Mesodermal cell (in vitro differentiated cells): Measurements from ENCODE around the gene CGNL1.

Source experiments
- H3K27ac ChIP-seq: 2 replicates; pipeline ENCODE4 v1.7.0; 2013; ENCODE audit warnings: mild to moderate bottlenecking, low read depth, low read length, moderate library complexity; ENCODE audit not compliant: severe bottlenecking
- H3K36me3 ChIP-seq: 2 replicates; pipeline ENCODE4 v1.7.1; 2013; ENCODE audit warnings: mild to moderate bottlenecking, low read length, moderate library complexity; ENCODE audit not compliant: control insufficient read depth, insufficient read depth
- H3K4me1 ChIP-seq: one replicate; pipeline ENCODE4 v1.7.1; 2013; ENCODE audit warnings: mild to moderate bottlenecking, low read length; ENCODE audit not compliant: insufficient read depth, control insufficient read depth, poor library complexity, severe bottlenecking
- H3K4me3 ChIP-seq: 2 replicates; pipeline ENCODE4 v1.7.0; 2013; ENCODE audit warnings: low read length, control low read depth, mild to moderate bottlenecking; ENCODE audit not compliant: insufficient read depth, poor library complexity, severe bottlenecking; ENCODE audit errors: extremely low read depth
- H3K9me3 ChIP-seq: 2 replicates; pipeline ENCODE4 v1.7.1; 2013; ENCODE audit warnings: mild to moderate bottlenecking, low read length, moderate library complexity; ENCODE audit not compliant: control insufficient read depth
- WGBS, 2 experiments: methylation state at CpG; one replicate each; pipeline ENCODE4 v1.1.5; 2013; ENCODE audit warnings: missing lambda C conversion rate in 2 of 2; ENCODE audit not compliant: insufficient coverage in 2 of 2; 5-methylcytosine and 5-hydroxymethylcytosine counted together

The CGNL1 gene

DNA sequence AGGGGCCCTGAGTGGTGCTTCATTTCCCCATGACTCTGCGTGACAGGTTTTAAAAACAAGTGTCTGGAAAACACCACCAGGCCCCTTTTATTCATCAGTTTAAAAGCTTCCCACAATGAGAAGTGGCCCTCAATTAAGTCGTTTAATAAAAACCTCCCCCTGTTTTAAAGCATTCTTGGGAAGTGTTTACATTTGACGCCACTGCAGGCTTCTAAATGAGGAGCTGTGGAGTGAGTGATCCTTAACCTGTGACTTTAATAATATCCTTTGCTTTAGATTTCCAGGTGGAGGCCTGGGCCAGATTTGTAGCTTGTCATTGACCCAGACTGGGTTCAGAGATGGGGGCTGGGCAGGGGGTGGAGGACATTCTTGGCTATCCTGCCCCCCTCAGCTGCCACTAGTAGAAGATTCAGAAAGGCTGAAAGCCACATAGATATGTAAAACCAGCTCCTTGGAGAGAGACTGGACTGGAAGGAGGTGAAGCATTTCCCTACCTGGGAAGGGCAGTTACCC, 11.3 kb downstream of the CGNL1 start:
- peaks cover 13% of the 10 kb centered on the region for H3K9me3 ChIP-seq
- no peak overlapping the region for H3K4me3 ChIP-seq
- H3K27ac ChIP-seq: peak overlapping the region; percentile 67
- peaks cover 49% of the 10 kb centered on the region for H3K4me1 ChIP-seq
- WGBS, 2 experiments: 0 to 13% methylated on average over 1 to 2 of the region's 3 CpGs
- peaks cover 14% of the 10 kb centered on the region for H3K36me3 ChIP-seq

DNA sequence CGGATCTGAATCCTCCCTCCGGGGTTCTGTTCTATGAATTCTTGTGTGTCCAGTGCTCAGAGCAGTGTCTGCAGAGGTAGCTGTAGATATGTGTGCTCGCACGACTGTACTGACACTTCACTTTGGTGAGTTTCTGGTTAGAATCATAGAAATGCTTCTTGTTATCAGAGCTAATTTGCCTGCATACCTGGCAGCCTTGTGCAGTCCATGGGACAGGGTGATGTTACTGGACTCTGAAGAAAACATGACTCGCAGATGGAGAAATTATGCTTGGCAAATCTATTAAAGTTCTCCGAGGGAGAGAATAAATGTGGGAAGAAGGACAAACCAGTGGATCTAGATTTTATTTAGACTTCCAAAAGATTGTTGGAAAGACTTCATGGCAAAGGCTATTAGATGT, 12.2 kb downstream of the CGNL1 start:
- Histone ChIP-seq H3K36me3 (peaks cover 14% of the 10 kb centered on the region), H3K27ac (peak overlapping the region; percentile 67), H3K4me1 (peaks cover 48% of the 10 kb centered on the region), H3K9me3 (peaks cover 13% of the 10 kb centered on the region), H3K4me3 (no peak overlapping the region)
- WGBS, 2 experiments: 79 to 82% methylated on average over 4 to 6 of the region's 6 CpGs

DNA sequence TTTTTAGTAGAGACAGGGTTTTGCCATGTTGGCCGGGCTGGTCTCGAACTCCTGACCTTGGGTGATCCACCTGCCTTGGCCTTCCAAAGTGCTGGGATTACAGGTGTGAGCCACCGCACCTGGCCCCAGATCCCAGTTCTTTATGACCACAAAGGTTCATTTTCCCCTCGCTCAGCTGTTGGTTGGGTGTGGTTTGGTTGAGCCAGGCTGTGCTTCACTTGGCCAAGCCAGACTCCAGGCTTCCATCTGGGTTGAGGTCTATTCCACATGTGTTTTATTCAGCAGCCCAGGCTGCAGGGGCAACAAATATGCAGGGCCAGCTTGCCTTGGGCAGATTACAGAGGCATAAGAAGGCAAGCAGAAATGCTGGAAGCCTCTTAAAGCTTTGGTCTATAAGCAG, 13.7 kb downstream of the CGNL1 start:
- Histone ChIP-seq H3K9me3 (peaks cover 13% of the 10 kb centered on the region), H3K4me1 (peaks cover 36% of the 10 kb centered on the region), H3K4me3 (no peak overlapping the region), H3K36me3 (peaks cover 7% of the 10 kb centered on the region), H3K27ac (no peak overlapping the region)
- WGBS, 2 experiments: 70 to 77% methylated on average over 4 of the region's 4 CpGs

DNA sequence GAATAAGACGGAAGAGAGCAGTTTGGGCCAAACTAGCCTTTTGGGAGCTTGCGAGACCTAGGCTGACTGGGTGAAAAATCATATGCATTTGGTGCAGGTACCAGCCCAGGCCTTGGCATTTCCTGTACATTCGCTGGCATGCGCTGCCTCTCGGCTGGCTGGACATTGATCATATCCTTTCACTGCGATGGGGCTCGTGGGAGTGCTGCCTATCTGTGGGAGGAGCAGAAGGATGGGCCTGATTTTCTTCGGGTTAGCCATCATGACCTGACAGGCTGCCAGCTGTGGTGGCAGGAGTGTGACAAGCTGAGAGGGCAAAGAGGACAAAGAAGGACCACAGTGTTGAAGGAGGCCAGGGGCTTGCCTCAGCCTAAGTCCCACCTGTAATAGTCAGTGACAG, 14.3 kb downstream of the CGNL1 start:
- Histone ChIP-seq H3K9me3 (peaks cover 13% of the 10 kb centered on the region), H3K36me3 (peaks cover under 1% of the 10 kb centered on the region), H3K27ac (no peak overlapping the region), H3K4me3 (no peak overlapping the region), H3K4me1 (peaks cover 33% of the 10 kb centered on the region)
- 95 to 97% methylated on average over 5 to 8 of the region's 8 CpGs for WGBS, 2 experiments

DNA sequence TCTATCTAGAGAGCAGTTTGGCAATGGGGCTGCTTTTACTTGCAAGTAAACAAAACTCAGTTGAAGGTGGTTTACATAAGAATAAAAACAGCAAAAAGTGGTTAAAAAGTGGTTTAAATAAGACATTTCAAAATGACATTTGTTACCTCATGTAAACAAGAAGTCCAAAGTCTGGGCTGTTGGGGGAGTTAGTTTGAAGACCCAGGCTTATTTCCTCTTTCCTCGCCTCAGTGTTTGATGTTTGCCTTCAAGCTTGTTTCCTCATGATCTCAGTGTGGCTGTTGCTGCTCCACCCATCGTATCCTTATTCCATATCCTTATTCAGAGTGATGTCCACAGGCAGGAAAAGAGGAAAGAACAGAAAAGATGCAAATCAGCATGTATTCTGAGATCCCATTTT, 15.2 kb downstream of the CGNL1 start:
- no peak overlapping the region for H3K4me3 ChIP-seq
- H3K4me1 ChIP-seq: peaks cover 26% of the 10 kb centered on the region
- H3K27ac ChIP-seq: no peak overlapping the region
- WGBS, 2 experiments: 100% methylated on average over 2 of the region's 2 CpGs; no CpG with 5 or more reads in 1 of the 2 experiments
- peaks cover 13% of the 10 kb centered on the region for H3K9me3 ChIP-seq
- peaks cover 2% of the 10 kb centered on the region for H3K36me3 ChIP-seq

DNA sequence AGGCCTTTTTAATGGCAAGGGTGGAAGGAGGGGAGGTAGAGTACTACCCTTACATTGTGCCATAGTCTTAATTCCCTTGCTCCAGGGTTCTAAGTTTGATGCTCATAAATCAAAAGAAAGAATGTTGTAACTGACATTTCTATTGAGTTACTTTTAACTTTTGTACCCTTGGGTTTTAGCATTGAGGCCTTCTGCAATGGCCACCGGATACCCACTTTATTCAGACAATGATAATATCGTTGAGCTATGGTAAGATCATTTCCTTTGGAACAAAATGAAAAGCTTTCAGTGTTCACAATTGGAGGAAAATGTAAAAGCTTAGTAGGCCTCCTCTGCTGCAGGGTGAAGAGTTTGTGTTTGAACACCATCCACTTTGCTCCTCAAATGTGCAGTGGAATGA, 16.8 kb downstream of the CGNL1 start:
- no peak overlapping the region for H3K27ac ChIP-seq
- WGBS, 2 experiments: 93% methylated on average over 2 of the region's 2 CpGs; no CpG with 5 or more reads in 1 of the 2 experiments
- no peak overlapping the region for H3K4me3 ChIP-seq

DNA sequence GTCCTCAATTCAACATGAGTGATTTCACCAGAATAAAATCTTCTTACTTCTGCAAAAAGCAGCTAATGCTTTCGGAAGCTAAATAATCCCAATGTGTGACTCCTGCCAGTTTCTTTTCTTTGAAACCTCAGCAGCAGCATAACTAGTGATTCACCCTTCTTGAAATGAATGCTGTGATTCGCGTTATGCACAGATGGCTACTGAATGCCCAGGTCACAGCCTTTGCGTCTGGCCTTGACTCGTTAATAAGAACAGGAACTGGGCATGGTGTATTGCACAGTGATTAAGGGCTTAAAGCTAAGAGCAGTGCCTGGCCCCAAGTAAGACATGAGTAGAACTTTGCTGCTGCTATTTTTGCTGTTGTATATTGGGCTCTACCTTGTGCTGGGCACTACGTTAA, 19.0 kb downstream of the CGNL1 start:
- Histone ChIP-seq H3K9me3 (peaks cover 9% of the 10 kb centered on the region), H3K4me3 (no peak overlapping the region), H3K27ac (peak overlapping the region; percentile 30), H3K4me1 (peaks cover 4% of the 10 kb centered on the region), H3K36me3 (peaks cover 15% of the 10 kb centered on the region)
- WGBS, 2 experiments: 77 to 98% methylated on average over 5 to 6 of the region's 6 CpGs

More for the DNA sequence above, 16.8 kb downstream of the CGNL1 start:
- H3K4me1 ChIP-seq: peaks cover 11% of the 10 kb centered on the region
- H3K36me3 ChIP-seq: peaks cover 9% of the 10 kb centered on the region
- H3K9me3 ChIP-seq: peaks cover 13% of the 10 kb centered on the region

DNA sequence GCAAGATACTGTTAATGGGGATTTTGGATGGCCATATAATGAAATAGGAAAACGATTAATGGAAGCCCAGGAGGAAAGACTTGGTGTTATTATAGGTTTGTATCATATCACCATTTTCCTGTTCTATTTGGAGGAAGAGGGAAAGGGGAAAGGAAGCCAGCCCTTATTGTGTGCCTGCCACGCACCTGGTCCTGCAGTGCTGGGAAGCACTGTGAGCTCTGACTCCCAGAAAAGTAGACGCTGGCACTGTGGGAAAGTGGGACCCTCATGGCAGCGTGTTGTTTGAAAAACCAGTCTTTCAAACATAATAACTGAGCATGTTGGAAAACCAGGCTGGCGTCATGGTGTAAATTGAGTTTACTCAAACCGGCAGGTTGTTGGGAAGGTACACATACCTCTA, 22.0 kb downstream of the CGNL1 start:
- Histone ChIP-seq H3K4me3 (no peak overlapping the region), H3K9me3 (peaks cover 10% of the 10 kb centered on the region), H3K4me1 (peaks cover 11% of the 10 kb centered on the region), H3K27ac (no peak overlapping the region), H3K36me3 (peaks cover 30% of the 10 kb centered on the region)
- 94 to 100% methylated on average over 3 to 4 of the region's 6 CpGs for WGBS, 2 experiments

DNA sequence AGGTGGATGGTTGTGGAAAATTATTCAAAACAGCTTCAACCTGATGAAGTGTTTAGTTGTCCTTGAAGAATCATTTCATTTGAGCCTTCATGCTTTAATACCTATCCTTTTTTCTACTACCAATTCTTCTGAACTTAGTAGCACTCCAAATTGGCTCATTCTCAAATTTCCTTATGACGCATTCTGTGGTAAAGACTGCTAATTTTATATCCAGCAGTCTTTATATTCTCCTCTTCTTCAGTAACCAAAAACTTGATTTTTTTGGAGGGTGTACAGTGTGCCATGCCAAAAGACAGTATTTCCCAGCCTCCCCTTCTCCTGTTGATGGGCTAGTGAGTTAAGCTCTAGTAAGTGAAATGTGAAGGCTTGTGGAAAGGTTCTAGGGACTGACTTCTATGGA, 25.2 kb downstream of the CGNL1 start:
- no CpG with 5 or more reads among the region's 1 CpG for WGBS, 2 experiments
- peaks cover 28% of the 10 kb centered on the region for H3K36me3 ChIP-seq
- no peak overlapping the region for H3K27ac ChIP-seq
- peaks cover 26% of the 10 kb centered on the region for H3K4me1 ChIP-seq
- H3K4me3 ChIP-seq: no peak overlapping the region
- H3K9me3 ChIP-seq: peaks cover 10% of the 10 kb centered on the region

DNA sequence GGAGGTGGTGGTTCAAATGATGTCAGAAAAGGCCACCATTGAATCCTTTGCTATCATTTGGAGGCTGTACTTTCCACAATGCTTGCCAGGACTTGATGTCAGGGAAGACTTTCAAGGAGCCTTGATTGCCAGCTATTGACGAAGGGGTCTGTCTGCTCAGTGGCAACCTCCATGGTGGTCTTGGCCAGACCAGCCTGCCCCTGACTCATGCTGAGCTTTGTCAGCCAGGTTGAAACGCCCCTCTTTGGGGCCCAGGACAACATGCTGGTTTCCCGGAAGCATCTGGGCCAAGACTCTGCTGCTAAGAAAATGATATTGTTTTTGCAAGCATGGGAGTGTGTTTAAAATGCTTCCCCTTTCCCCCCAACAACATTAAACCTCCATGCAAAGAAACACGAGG, 26.7 kb downstream of the CGNL1 start:
- H3K9me3 ChIP-seq: peaks cover 10% of the 10 kb centered on the region
- no peak overlapping the region for H3K4me3 ChIP-seq
- peaks cover 35% of the 10 kb centered on the region for H3K36me3 ChIP-seq
- H3K4me1 ChIP-seq: peaks cover 38% of the 10 kb centered on the region
- peak overlapping the region; percentile 63 for H3K27ac ChIP-seq
- 35 to 47% methylated on average over 2 of the region's 4 CpGs for WGBS, 2 experiments

DNA sequence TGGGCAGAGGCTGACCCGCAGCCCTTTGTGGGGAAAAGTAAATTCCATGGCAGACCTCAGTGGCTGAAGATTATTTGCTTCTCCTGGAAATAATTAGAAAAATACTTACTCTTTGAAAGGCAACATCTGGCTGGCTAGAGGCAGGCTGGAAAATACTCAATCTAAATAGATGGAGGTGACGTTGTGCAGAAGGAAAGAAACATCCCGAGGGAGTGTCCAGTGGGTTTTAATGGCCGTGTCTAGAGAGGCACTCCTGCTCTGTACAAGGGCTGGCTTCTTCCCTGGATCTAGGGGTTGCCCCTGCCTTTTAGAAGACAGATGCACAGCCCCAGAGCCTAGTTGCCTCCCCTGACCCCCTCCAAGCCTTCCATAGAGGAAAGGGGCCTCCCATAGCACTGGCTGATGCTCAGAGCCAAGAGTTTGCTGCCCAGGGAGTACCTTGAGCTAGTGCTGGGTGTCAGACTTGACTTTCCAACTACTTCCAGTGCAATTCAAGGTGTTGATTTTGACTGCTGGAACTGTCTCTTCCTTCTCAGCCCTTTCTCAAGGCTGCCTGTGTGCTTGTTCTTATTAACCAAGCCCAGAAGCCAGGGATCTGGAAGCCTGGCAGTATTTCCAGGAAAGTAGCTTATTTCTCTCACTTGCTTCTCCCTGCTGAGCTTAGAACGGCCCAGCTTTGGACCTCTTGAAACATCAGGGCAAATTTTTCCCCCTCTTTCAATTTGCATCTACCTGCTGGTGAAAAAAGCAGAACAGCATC, 27.4 kb downstream of the CGNL1 start:
- 84 to 90% methylated on average over 4 of the region's 5 CpGs for WGBS, 2 experiments
- H3K4me1 ChIP-seq: peaks cover 38% of the 10 kb centered on the region
- peak overlapping the region; percentile 63 for H3K27ac ChIP-seq
- H3K9me3 ChIP-seq: peaks cover 10% of the 10 kb centered on the region
- H3K36me3 ChIP-seq: peaks cover 40% of the 10 kb centered on the region
- H3K4me3 ChIP-seq: no peak overlapping the region
